Stomach (tissue), 4 donors: ENCODE measurements around the gene ATP6V0E2.

ENCODE experiments used
- EP300 ChIP-seq: sonication (generic); formaldehyde crosslinking; IDR thresholded peaks from one replicate; pipeline ENCODE4 v1.6.1; 2017; ENCODE audit warnings: antibody characterized with exemption
- POLR2A ChIP-seq, 4 donors: fragments of 450-650 bp; IDR thresholded peaks; one replicate each; pipeline ENCODE4 v1.6.1; 2016; ENCODE audit warnings: antibody characterized with exemption in 4 of 4, control low read depth in 2 of 4, mild to moderate bottlenecking in 1 of 4, moderate library complexity in 1 of 4
- POLR2AphosphoS5 ChIP-seq, 3 donors: sonication (generic); formaldehyde crosslinking; IDR thresholded peaks; one replicate each; pipeline ENCODE4 v1.6.1; 2016; ENCODE audit warnings: antibody characterized with exemption in 3 of 3
- TF ChIP-seq, protein P1 (sequence below), 7 experiments: fragments of 450-650 bp in 4 of 7; fragments of 200-600 bp in 3 of 7; sonication (generic) in 3 of 7; IDR thresholded peaks; one replicate each; pipeline ENCODE4 v1.5.1; 2016 to 2019; ENCODE audit warnings: antibody characterized with exemption in 7 of 7, control low read depth in 2 of 7, mild to moderate bottlenecking in 1 of 7

DNA sequence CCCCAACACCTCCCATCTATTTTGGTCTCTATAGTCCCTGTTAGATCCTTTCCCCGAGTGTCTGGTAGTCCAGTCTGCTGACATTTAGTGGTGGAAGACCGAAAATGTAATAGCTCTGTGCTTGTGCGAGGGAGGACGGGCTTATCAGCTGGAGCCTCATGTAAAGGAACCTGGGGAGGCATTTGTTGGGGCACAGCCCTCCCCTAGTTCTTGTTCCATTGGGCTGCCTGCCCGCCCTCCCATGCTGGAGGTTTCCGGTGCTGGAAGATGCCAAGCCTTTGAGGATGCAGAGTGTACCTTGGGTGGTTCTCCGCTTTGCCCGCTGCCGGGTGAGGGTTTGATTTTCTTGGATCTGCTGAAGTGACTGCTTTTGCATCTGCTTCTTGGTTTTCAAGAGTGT lies 30.2 kb upstream of the ATP6V0E2 start:
- no peak for TF ChIP-seq POLR2A (IDR thresholded peaks at IDR 0.05)
- TF ChIP-seq, protein P1, sequence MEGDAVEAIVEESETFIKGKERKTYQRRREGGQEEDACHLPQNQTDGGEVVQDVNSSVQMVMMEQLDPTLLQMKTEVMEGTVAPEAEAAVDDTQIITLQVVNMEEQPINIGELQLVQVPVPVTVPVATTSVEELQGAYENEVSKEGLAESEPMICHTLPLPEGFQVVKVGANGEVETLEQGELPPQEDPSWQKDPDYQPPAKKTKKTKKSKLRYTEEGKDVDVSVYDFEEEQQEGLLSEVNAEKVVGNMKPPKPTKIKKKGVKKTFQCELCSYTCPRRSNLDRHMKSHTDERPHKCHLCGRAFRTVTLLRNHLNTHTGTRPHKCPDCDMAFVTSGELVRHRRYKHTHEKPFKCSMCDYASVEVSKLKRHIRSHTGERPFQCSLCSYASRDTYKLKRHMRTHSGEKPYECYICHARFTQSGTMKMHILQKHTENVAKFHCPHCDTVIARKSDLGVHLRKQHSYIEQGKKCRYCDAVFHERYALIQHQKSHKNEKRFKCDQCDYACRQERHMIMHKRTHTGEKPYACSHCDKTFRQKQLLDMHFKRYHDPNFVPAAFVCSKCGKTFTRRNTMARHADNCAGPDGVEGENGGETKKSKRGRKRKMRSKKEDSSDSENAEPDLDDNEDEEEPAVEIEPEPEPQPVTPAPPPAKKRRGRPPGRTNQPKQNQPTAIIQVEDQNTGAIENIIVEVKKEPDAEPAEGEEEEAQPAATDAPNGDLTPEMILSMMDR (IDR thresholded peaks at IDR 0.05), result no peak
- no peak for TF ChIP-seq POLR2AphosphoS5 (IDR thresholded peaks at IDR 0.05)
- no peak for TF ChIP-seq EP300
